Astrocyte of the hippocampus (primary cell): ENCODE results near the gene SLC25A6.
"Not testable (repeated sequence)": the region's sequence is repeated elsewhere in the genome, so short reads cannot be mapped to it uniquely, and the experiment has no call there.

Experiments
- DNase-seq: peaks from one replicate; pipeline ENCODE4 v3.0.0; 2011; ENCODE audit warnings: low read depth, low spot score

The SLC25A6 gene

GRCh38 chrX:1391707-1392375 lies at the start of gene SLC25A6:
Gene SLC25A6 (minus strand): TSS chrX:1392113. CDS start chrX:1392009, 104 bp downstream.
- DNase-seq, result peak; percentile 100

GRCh38 chrX:1440506-1440905 lies 48.6 kb upstream of the SLC25A6 start:
- no peak for DNase-seq

GRCh38 chrX:1435241-1435895 lies 43.5 kb upstream of the SLC25A6 start:
- DNase-seq, result no peak

- DNase-seq, result no peak
These were observed 42.9 kb upstream of the SLC25A6 start for GRCh38 chrX:1434871-1435240.

GRCh38 chrX:1433646-1434357 lies 41.9 kb upstream of the SLC25A6 start:
- no peak for DNase-seq

GRCh38 chrX:1430451-1430850 lies 38.5 kb upstream of the SLC25A6 start:
- no peak for DNase-seq

GRCh38 chrX:1427756-1428155 lies 35.8 kb upstream of the SLC25A6 start:
- DNase-seq, result no peak

- not testable (repeated sequence) for DNase-seq
These were observed 34.4 kb upstream of the SLC25A6 start for GRCh38 chrX:1426321-1426720.

GRCh38 chrX:1425381-1425780 lies 33.5 kb upstream of the SLC25A6 start:
- DNase-seq, result no peak

GRCh38 chrX:1424147-1424851 lies 32.4 kb upstream of the SLC25A6 start:
- no peak for DNase-seq

- no peak for DNase-seq
These were observed 31.3 kb upstream of the SLC25A6 start for GRCh38 chrX:1423215-1423614.

- DNase-seq, result no peak
These were observed 30.2 kb upstream of the SLC25A6 start for GRCh38 chrX:1422135-1422465.

GRCh38 chrX:1421433-1422134 lies 29.7 kb upstream of the SLC25A6 start:
- DNase-seq, result no peak

GRCh38 chrX:1420371-1420770 lies 28.5 kb upstream of the SLC25A6 start:
- DNase-seq, result no peak

- DNase-seq, result no peak
These were observed 27.8 kb upstream of the SLC25A6 start for GRCh38 chrX:1419545-1420355.

GRCh38 chrX:1418901-1419544 lies 27.1 kb upstream of the SLC25A6 start:
- no peak for DNase-seq

GRCh38 chrX:1417921-1418771 lies 26.2 kb upstream of the SLC25A6 start:
- no peak for DNase-seq

- no peak for DNase-seq
These were observed 25.2 kb upstream of the SLC25A6 start for GRCh38 chrX:1416965-1417760.
